Posterior cingulate gyrus (tissue), 11 donors: Measurements from ENCODE around the gene HTR3B.
A peak's percentile ranks its signal among the peaks of the same experiment; 100 is the strongest.
"Not testable (repeated sequence)": the region's sequence is repeated elsewhere in the genome, so short reads cannot be mapped to it uniquely, and the experiment has no call there.

Experiments
- DNase-seq, 10 donors: peaks; one replicate each; pipeline versions ENCODE4 v3.0.0 to v3.0.0-alpha.2; 2020 to 2021; ENCODE audit warnings: mixed read lengths in 3 of 10
- intact Hi-C: fragments of 100-400 bp; cut with DNase I; formaldehyde crosslinking; loops from one replicate; pipeline ENCODE4 v1.15.1; 2023

Gene HTR3B, protein sequence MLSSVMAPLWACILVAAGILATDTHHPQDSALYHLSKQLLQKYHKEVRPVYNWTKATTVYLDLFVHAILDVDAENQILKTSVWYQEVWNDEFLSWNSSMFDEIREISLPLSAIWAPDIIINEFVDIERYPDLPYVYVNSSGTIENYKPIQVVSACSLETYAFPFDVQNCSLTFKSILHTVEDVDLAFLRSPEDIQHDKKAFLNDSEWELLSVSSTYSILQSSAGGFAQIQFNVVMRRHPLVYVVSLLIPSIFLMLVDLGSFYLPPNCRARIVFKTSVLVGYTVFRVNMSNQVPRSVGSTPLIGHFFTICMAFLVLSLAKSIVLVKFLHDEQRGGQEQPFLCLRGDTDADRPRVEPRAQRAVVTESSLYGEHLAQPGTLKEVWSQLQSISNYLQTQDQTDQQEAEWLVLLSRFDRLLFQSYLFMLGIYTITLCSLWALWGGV

DNA sequence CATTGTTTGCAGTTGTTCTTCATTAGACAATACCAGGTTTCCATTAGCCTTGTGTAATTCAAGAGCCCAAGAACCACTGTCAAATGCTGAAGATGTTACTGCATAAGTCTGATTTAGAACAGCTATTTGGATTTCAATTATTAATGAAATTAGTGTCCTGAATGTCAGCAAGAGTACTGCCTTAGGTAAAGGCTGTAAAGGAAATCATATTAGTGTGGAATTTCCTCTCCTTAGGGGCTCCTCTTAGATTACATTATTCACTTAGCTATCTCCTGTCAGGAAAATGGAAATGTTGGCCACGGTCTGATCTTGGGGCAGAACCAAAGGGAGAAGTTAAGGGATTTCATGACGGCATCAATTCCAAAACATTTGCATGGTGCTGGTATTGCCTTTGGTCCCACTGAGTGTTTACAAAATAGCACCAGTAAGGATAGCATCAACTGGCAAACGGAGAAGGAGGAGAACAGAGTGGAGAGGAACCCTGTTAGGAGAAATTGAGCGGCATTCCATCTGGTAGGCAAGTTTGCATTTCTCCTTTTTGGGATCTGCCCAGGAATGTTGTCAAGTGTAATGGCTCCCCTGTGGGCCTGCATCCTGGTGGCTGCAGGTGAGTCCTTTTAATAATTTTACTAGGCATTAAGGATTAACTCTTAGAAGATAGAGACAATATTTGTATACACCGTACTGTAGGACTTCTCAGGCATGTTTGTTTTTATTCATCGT, at the start of gene HTR3B:
TSS of gene HTR3B (plus strand) at position 418 of the 723 bp plus-strand sequence. CDS start at position 556, 138 bp downstream.
- DNase-seq: no peak
- intact Hi-C loops: no loop called here

DNA sequence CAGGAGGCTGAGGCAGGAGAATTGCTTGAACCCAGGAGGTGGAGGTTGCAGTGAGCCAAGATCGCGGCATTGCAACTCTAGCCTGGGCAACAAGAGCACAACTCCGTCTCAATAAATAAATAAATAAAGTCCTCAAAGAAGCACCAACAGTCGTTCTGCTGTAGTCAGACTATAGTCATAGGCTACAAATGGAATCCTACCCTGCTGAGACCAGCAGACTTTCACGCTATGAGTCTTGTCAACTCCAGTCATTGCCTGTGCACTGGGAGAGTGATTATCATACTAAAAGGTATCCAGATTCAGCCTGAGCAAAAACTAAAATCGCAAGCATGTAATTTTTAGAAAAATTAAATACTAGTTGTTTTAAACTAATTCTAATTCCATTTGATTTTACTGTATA, 48.8 kb upstream of the HTR3B start:
- DNase-seq: no peak
- intact Hi-C loops: no loop called here

DNA sequence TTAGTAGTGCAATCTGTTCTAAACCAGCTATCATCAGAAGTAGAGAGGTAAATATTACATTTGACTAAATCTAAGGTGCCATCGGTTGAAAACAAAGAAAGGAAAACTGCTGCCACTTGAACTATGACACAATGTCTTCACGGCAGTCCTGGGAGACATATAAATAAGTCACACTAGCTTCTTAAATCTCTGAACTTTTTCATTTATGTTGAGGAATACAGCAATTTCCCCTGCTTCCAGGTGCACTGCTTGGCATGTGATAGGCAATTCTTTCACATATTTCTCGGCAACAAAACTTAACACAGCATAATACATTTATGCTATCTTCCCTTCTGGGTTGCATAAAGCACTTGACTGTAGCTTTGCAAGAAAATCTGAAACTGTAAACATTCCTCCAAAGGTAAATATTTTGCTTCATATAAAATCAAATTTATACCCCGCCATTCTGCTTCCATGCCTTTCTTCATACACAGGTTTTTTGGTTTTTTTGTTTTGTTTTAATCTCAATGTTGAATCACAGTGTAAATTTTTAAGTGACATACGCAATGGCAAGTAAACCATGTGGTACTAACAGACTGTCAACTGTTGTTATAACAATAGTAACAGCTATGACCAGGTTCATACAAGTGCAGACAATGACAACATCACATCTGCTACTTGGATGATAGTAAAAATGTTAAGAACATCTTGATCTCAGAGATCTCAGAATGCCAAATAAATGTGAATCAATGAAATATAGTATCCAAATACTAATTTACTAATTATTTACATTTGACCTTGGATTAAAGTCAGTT, 47.4 kb upstream of the HTR3B start:
- no peak for DNase-seq
- intact Hi-C loops: no loop called here

DNA sequence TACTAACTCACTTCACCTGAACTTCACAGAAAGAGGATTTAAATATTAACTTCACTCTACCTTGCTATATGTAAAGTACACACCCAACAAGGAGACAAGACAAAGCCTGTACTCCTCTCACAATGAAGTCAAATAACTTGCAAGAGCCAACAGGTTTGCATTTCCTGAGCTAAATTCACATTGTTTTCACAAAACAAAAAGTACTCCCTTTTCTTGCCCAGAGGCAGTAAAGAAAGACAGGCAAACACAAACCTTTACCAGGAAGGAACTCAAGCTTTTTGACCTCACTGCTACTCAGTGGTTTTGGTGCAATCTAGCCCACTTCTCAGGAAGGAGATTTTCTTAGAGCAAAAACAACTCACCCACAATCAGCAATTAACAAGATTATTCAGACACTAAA, 44.9 kb upstream of the HTR3B start:
- intact Hi-C loops: no loop called here
- DNase-seq: no peak

DNA sequence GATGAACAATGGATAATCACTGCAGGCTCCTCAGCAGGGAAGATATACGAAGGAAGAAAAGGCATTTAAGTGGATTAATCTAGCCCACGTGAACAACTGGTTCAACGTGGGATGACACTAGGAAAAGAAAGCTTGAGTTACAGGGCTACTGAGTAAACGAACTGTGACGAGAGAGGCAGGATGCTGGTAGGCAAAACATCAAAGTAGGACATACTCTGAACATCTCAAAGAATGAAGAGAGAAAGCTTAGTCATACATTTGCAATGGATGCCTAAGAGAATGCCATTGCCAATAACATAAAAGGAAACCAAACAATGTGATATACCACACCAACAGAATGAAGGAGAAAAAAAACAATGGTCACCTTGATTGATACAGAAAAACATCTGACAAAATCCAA, 42.2 kb upstream of the HTR3B start:
- DNase-seq: no peak
- intact Hi-C loops: no loop called here

DNA sequence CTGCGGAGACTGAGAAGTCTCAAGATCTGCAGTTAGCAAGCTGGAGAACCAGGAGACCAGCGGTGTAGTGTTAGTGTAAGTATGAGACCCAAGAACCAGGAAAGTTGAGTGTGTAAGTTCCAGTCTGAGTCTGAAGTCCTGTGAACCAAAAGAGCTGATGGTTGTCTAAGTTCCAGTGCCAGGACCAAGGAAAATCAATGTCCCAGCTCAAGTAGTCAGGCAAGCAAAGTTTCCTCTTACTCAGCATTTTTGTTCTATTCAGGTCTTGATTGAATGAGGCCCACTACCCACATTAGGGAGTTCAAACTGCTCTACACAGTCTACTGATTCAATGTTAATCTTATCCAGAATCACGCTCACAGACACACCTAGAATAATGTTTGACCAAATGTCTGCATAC, 40.2 kb upstream of the HTR3B start:
- intact Hi-C loops: no loop called here
- DNase-seq: no peak

DNA sequence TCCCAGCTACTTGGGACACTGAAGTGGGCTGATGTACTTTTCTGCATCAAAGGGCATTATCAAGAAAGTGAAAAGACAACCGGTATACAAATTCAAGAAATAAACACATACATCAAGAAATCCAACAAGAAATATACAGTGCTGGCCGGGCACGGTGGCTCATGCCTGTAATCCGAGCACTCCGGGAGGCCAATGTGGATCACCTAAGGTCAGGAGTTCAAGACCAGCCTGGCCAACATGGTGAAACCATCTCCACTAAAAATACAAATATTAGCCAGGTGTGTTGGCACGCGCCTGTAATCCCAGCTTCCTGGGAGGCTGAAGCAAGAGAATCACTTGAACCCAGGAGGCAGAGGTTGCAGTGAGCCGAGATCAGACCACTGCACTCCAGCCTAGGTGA, 38.7 kb upstream of the HTR3B start:
- intact Hi-C loops: no loop called here
- peak in 1 of 10 donors; percentile 21 for DNase-seq

DNA sequence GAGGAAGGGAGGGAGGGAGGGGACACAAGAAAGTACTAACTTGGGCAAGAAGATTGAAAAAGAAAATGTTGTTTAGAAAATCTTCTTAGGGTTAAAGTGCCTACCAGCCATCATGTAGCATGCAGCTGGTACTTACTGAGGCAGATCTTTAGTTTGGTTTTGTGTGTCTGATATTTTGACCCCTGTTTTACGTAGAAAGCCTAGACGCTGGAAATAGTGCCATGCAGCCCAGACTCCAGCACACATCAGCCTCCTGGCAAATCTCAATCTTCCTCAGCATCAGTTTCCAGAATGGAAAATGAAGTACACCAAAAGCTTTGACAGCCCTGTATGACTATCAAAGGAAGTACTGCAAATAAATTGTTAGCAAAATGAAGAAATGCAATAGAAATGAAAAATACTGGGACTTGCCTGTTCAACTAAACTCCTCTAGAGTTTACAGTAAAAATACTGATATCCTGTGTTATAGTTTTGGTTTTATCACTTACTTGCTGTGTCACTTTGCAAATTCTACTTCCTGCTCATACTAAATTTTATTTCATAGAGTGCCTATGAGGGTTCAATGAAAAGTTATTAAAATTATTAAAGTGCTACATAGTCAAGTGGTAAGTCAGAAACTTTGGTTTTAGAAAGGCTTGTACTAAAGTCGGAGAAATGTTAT, 36.6 kb upstream of the HTR3B start:
- no peak for DNase-seq
- intact Hi-C loops: no loop called here

DNA sequence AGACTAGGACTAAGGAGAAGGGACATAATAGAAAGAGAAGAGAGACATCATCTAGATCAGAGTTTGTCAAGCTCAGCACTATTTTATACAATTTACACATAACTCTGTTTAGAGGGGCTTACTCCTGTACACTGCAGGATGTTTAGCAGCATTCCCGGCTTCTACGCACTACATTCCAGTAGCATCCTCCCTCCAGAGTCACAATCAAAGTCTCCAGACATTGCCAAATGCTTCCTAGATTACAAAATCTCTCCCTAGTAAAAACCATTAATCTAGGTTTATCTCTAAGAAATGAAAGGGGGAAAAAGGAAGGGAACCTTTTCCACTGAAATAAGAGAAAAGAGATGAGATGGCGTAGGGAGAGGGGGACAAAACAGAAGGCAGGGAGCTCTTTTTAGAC, 33.3 kb upstream of the HTR3B start:
- intact Hi-C loops: loop anchor here (10.0 kb wide), 1 partner anchor 293 kb away; no protein-coding TSS in a partner anchor
- no peak for DNase-seq

DNA sequence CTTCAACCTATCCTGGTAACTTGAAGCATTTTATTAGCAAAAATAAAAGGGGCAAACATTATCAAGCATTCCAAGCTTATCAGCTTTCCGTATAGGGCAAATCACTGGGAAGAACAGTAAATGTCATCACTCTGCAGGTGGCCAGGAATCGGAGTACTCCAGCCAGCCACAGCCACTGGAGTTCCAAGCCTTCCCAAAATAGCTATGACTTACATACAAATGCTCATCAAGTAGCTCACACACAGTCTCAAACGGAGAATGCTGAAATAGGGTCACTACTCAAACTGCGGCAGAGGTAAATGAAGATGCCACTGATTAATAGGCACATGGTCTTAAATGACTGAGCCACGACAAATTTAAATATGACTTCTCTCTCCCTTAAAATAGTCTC, 31.4 kb upstream of the HTR3B start:
- intact Hi-C loops: loop anchor here (10.0 kb wide), 1 partner anchor 292 kb away; no protein-coding TSS in a partner anchor
- no peak for DNase-seq

DNA sequence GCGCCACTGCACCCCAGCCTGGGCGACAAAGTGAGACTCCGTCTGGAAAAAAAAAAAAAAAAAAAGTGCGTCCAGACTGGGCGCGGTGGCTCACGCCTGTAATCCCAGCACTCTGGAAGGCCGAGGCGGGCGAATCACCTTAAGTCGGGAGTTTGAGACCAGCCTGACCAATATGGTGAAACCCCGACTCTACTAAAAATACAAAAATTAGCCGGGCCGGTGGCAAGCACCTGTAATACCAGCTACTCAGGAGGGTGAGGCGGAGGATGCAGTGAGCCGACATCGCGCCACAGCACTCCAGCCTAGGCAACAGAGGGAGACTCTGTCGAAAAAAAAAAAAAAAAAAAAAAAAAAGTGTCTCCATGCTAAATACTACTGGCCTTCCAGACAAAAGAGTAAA, 30.5 kb upstream of the HTR3B start:
- no peak for DNase-seq
- intact Hi-C loops: loop anchor here (2.0 to 10.0 kb wide), 3 partner anchors 101 to 291 kb away; partner anchors contain the start of genes ZBTB16 and ZW10

DNA sequence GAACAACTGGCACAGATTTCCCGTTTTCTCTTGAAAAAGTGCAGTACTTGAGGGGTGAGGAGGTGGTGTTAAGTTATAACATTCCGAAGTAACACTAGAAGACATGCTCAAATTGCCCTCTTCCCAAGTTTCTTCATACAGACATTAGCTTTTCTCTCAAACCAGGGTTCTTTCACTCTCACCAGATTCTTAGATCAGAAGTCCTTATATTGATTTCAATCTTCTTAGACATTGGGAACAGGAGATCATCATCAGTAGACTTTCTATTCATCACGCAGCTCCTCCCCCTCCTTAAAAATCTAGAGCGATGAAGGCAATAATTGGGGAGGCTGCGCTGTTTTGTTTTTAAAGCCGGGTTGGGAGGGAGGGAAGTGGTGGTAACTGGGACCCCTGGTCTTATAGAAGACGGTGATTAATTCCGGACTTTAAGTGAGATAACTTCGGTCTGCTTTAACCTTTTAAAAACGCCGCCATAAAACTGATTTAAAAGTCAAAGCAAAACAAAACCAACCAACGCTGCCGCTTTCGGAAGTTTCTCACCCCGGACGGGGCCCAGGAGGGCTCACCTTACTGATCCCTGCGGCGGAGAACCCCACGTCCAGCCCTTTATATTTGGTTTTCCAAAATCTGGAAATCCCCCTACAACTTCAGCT, 29.9 kb upstream of the HTR3B start:
- intact Hi-C loops: loop anchor here (2.0 to 10.0 kb wide), 3 partner anchors 102 to 290 kb away; partner anchors contain the start of genes ZBTB16 and ZW10
- no peak for DNase-seq

DNA sequence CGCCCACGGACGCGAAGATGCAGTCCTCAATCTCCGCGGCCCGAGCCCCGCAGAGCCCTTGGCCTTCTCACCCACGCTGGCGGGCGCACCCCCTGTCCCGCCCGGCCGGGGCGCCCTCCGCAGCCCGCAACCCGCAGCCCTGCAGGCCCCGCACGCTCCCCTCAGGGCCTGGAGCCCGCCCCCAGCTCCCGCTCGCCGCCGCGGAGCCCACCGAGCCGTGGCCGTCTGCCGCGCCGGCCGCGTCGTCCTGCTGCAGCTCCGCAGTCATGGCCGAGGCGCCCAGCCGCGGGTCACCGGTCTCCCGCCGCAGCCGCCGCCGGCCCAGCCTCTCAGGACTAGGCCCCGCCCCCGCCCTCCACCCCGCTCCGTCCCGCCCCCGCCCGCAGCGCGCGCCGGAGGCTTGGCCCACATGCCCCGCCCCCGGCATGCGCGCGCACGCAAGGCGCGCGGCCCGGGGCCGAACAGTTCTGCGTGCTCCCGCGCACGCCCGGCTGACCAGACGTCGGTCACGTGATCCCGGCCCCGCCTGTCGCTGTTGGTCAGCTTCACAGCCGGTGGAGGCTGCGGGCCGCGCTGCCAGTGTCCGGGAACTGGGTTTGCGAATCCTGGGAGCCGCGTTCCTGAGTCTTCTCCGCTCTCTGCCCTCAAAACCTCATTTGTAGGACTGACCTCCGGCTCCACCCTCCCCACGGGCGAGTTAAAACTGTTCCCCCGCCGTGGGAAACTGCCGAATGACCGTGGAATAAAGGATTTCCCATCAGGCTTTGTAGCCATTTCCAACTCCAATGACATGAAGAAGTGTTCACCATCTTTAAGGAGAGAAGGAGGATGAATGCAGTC, 29.1 kb upstream of the HTR3B start, which contains the start of gene USP28:
TSS of gene USP28 (minus strand) at position 339 of the 840 bp plus-strand sequence. CDS start at position 268, 71 bp downstream.
- intact Hi-C loops: loop anchor here (2.0 to 10.0 kb wide), 3 partner anchors 103 to 289 kb away; partner anchors contain the start of genes ZBTB16 and ZW10
- peak; percentile 95 to 100 (median 98) for DNase-seq

DNA sequence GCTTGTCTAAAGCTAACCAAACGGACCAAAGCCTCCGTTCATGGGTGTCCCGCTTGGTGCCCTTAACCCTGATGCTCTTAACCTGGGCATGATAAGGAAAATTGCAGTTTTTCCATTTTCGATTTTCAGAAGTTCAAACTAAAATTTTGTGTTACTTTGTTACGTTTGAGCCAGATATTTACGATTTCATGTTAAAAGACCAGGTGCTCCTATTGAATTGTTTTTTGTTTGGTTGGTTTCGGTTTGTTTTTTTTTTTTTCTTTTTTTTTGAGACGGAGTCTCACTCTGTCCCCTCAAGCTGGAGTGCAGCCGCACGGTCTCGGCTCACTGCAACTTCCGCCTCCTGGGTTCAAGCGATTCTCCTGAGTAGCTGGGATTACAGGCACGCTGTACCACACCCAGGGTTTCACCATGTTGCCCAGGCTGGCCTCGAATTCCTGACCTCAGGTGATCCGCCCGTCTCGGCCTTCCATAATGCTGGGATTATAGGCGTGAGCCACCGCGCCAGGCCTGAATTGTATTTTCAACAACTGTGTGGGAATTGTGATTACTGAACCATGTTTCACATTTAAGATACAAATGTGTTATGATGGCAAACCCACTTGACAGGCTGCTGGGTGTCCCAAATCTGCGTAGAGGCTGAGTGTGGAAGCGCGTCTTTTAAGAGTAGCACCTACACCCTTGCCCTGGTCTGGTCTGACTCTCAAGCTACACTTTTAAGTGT, 28.4 kb upstream of the HTR3B start:
- DNase-seq: no peak

DNA sequence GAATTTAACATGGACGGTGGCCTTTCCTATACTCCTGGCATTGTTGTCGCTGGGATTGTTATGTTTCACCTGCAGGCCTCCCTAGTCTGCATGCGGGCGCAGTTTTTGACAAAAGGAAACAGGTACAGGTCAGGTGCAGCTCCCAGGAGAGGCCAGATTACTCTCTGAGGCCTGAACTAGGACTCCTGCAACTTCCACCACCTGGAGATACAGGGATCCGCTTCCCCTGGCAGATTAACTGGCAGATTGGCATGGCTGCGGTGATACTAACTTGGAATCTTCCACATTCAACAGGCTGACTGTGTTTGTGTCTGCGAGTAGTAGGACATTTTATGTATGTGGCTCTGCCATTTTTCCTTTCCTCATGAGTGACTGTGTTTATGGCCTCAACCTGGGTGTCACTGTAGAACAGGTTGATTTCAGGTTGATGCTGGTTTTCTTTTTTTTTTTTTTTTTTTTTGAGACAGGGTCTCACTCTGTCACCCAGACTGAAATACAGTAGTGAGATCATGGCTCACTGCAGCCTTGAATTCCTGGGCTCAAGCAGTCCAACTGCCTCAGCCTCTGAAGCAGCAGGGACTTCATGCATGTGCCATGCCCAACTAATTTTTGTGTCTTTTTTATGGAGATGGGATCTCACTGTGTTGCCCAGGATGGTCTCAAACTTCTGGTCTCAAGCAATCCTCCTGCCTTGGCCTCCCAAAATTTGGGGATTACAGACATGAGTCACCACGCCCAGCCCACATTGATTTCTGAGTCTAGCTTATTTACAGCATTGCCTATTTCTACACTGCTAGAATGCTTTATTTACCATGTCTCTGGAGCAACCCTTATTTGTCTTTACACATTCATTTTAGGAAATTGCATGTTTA, 27.6 kb upstream of the HTR3B start:
- intact Hi-C loops: loop anchor here (10.0 kb wide), 1 partner anchor 288 kb away; no protein-coding TSS in a partner anchor
- DNase-seq: no peak

More for the DNA sequence above, 28.4 kb upstream of the HTR3B start:
- intact Hi-C loops: loop anchor here (10.0 kb wide), 1 partner anchor 289 kb away; no protein-coding TSS in a partner anchor

DNA sequence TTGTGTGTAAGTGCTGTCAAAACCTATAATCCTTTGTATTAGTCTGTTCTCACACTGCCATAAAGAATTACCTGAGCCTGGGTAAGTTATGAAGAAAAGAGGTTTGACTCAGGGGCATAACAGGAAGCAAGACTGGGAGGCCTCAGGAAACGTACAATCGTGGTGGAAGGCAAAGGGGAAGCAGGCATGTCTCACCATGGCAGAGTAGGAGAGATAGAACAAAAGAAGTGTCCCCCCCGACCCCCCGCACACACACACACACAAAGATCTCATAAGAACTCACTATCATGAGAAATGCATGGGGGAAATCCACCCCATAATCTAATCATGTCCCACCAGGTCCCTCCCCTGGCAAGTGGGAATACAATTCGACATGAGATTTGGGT, 26.9 kb upstream of the HTR3B start:
- DNase-seq: no peak
- intact Hi-C loops: loop anchor here (10.0 kb wide), 1 partner anchor 287 kb away; no protein-coding TSS in a partner anchor

DNA sequence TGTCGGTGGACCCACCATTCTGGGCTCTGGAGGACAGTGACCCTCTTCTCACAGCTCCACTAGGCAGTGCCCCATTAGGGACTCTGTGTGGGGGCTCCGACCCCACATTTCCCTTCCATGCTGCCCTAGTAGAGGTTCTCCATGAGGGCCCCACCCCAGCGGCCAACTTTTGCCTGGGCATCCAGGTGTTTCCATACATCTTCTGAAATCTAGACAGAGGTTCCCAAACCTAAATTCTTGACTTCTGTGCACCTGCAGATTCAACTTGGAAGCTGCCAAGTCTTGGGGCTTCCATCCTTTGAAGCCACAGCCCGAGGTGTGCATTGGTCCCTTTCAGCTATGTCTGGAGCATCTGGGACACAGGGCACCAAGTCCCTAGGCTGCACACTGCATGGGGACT, 25.1 kb upstream of the HTR3B start:
- not testable (repeated sequence) for DNase-seq

More for the DNA sequence above, 25.1 kb upstream of the HTR3B start:
- intact Hi-C loops: loop anchor here (10.0 kb wide), 1 partner anchor 285 kb away; no protein-coding TSS in a partner anchor
